Esophagus squamous epithelium (tissue), 5 donors: ENCODE measurements around the gene KLRB1. TPM values are rescaled to one million over a fixed set of nuclear protein-coding genes. Genes with fewer than 3 reads are reported as not detected.
"Not testable (repeated sequence)": the region's sequence is repeated elsewhere in the genome, so short reads cannot be mapped to it uniquely, and the experiment has no call there.

Experiments
- DNase-seq: peaks from one replicate; lab custom pipeline; 2025; lab: John Stamatoyannopoulos, UW
- H3K27ac ChIP-seq, 4 donors: fragments of 200-600 bp; sonication (generic); one replicate each; pipeline ENCODE4 v1.5.1; 2016 to 2019; ENCODE audit warnings: mild to moderate bottlenecking in 1 of 4
- H3K27me3 ChIP-seq, 4 donors: fragments of 200-600 bp; sonication (generic); 1 replicate in 3 of 4; 2 replicates in 1 of 4; pipeline versions ENCODE4 v1.5.1 to v1.6.0; 2017 to 2021; ENCODE audit warnings: antibody characterized with exemption in 1 of 4
- H3K36me3 ChIP-seq, 3 donors: fragments of 200-600 bp; sonication (generic); one replicate each; pipeline ENCODE4 v1.5.1; 2016 to 2019
- H3K4me1 ChIP-seq, 3 donors: fragments of 200-600 bp; sonication (generic); one replicate each; pipeline ENCODE4 v1.5.1; 2017 to 2019
- H3K4me3 ChIP-seq, 4 donors: fragments of 200-600 bp; sonication (generic); 1 replicate in 3 of 4; 2 replicates in 1 of 4; pipeline ENCODE4 v1.5.1; 2016 to 2019; ENCODE audit warnings: mild to moderate bottlenecking in 2 of 4, moderate library complexity in 1 of 4
- H3K9me3 ChIP-seq, 3 donors: fragments of 200-600 bp; sonication (generic); one replicate each; pipeline ENCODE4 v1.5.1; 2016 to 2019
- POLR2A ChIP-seq, 4 donors: fragments of 450-650 bp; IDR thresholded peaks; one replicate each; pipeline ENCODE4 v1.6.1; 2017; ENCODE audit warnings: antibody characterized with exemption in 4 of 4, mild to moderate bottlenecking in 4 of 4, moderate library complexity in 3 of 4
- WGBS, 2 donors: methylation state at CpG; one replicate each; pipeline ENCODE4 v1.1.5; 2018; 5-methylcytosine and 5-hydroxymethylcytosine counted together
- intact Hi-C: fragments of 100-400 bp; cut with DNase I; formaldehyde crosslinking; loops from one replicate; pipeline ENCODE4 v1.15.0; 2022
- total RNA-seq, 4 donors: library from RNA; depleted of rRNA; stranded (reverse); fragments of >200 nt; gene quantifications; one replicate each; pipeline ENCODE4 v1.1.0, GENCODE V29; 2016
- TF ChIP-seq, protein P1 (sequence below), 6 experiments: fragments of 450-650 bp in 4 of 6; fragments of 200-600 bp in 2 of 6; sonication (generic) in 2 of 6; IDR thresholded peaks; one replicate each; pipeline ENCODE4 v1.5.1; 2016 to 2019; ENCODE audit warnings: antibody characterized with exemption in 6 of 6, mild to moderate bottlenecking in 4 of 6, moderate library complexity in 4 of 6
- donor health status: DM: yes; HTN: yes; CAD: no.

KLRB1 gene
- total RNA-seq, 4 donors from 2014 or later = 0.70 to 2.7 (median 0.97) TPM; not detected in 1

DNA sequence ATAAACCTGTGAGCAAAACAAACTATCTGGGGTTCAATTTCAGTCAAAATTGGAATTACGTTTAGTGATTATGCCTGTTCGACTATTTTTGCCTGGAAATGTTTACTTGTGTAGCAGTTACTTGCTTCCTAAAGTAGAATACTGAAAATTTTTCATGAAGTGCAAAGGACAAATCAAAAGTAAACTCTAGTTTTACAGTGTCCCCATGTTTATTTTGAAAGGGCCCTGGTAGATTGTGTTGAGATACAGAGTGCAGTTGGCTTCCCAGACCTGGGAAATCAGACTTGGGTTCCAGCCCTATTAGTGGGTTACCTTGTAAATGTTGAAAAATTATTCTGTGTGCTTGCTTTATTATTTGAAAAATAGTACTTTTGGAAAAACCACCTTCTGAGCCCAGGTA lies 17.3 kb downstream of the KLRB1 start:
- Histone ChIP-seq H3K4me1 (no peaks in the 10 kb centered on the region), H3K36me3 (no peaks in the 10 kb centered on the region), H3K9me3 (no peaks in the 10 kb centered on the region), H3K4me3 (no peak overlapping the region), H3K27ac (no peak overlapping the region), H3K27me3 (no peaks in the 10 kb centered on the region)
- no peak for DNase-seq
- intact Hi-C loops = no loop called here
- 93 to 95% methylated on average over 2 of the region's 2 CpGs for WGBS, 2 donors
- no peak for TF ChIP-seq POLR2A (IDR thresholded peaks at IDR 0.05)
- TF ChIP-seq, protein P1, sequence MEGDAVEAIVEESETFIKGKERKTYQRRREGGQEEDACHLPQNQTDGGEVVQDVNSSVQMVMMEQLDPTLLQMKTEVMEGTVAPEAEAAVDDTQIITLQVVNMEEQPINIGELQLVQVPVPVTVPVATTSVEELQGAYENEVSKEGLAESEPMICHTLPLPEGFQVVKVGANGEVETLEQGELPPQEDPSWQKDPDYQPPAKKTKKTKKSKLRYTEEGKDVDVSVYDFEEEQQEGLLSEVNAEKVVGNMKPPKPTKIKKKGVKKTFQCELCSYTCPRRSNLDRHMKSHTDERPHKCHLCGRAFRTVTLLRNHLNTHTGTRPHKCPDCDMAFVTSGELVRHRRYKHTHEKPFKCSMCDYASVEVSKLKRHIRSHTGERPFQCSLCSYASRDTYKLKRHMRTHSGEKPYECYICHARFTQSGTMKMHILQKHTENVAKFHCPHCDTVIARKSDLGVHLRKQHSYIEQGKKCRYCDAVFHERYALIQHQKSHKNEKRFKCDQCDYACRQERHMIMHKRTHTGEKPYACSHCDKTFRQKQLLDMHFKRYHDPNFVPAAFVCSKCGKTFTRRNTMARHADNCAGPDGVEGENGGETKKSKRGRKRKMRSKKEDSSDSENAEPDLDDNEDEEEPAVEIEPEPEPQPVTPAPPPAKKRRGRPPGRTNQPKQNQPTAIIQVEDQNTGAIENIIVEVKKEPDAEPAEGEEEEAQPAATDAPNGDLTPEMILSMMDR (IDR thresholded peaks at IDR 0.05) = no peak

DNA sequence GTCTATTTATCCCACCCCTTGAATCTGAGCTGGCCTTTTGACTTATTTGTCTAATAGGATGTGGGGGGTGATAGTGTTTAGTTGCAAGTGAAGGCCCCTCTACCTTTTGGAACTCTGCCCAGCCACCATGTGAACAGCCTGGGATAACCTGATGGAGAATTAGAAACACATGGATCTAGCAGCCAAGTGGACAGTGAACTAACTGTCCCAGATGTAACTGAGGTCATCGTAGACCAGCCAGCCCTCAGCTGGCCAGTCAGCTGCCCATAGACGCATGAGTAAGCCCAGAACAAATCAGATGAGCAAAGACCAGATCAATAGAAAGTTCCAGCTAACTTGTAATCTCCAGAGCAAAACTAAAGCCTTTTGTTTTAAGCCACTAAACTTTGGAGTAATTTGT lies 19.0 kb downstream of the KLRB1 start:
- Histone ChIP-seq H3K4me1 (no peaks in the 10 kb centered on the region), H3K9me3 (no peaks in the 10 kb centered on the region), H3K27ac (no peak overlapping the region), H3K27me3 (no peaks in the 10 kb centered on the region), H3K4me3 (no peak overlapping the region), H3K36me3 (no peaks in the 10 kb centered on the region)
- intact Hi-C loops = no loop called here
- 71 to 95% methylated on average over 2 of the region's 2 CpGs for WGBS, 2 donors
- no peak for TF ChIP-seq POLR2A (IDR thresholded peaks at IDR 0.05)
- TF ChIP-seq, protein P1 (IDR thresholded peaks at IDR 0.05) = no peak
- DNase-seq = no peak

DNA sequence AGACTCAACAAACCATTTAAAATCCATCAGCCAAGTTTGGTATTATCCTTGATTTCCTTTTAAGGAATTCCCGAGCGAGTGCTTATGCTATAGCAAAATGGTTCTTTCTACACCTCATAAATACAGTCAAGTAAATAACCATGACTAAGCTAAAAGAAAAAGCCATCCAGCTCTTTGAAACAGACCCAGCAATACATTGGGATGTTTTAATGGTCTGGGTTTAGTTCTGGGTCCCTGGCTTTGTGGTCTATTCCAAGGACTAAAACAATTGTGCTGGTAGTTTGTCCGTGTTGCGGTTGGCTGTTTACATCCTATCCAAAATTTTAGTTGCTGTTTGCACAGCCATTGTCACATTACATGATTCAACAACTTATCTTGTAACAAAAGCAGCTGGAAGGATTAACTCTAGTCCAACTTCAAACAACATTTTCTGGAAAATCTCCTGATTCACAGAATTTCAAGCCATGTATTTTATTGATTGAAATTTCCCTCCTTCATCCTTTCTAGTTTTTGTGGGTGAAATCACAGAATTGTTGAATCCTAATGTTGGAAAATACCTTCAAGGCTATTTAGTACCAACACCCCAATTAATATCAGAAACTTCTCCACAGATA lies 19.6 kb downstream of the KLRB1 start:
- TF ChIP-seq, protein P1 (IDR thresholded peaks at IDR 0.05) = no peak
- TF ChIP-seq POLR2A (IDR thresholded peaks at IDR 0.05) = no peak
- Histone ChIP-seq H3K36me3 (no peaks in the 10 kb centered on the region), H3K9me3 (no peaks in the 10 kb centered on the region), H3K27me3 (no peaks in the 10 kb centered on the region), H3K4me3 (no peak overlapping the region), H3K4me1 (no peaks in the 10 kb centered on the region), H3K27ac (no peak overlapping the region)
- 77 to 79% methylated on average over 4 of the region's 4 CpGs for WGBS, 2 donors
- DNase-seq = no peak
- intact Hi-C loops = no loop called here

DNA sequence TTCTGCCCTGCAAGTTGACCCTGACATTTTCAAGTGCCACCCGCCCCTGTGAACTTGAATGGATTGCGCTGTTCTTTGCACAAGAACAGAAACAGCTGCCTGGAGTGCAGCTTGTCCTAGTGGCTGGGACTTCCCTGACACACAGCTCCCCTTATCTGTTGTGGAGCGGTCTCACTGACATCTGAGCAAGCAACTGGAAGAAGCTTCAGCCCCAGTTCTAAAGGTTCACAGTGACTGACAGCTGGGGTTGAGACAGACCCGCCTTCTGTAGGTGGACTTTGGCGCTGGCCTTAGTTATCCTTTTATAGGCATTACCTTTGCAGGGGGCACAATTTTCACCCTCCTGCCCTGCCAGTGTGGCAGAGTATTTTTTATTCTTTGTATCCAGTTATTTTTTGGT lies 30.0 kb downstream of the KLRB1 start:
- H3K27me3 ChIP-seq, H3K9me3 ChIP-seq, H3K4me3 ChIP-seq, H3K4me1 ChIP-seq, DNase-seq, H3K27ac ChIP-seq, intact Hi-C loops, H3K36me3 ChIP-seq: not testable (repeated sequence)
- no CpG with 5 or more reads among the region's 5 CpGs for WGBS, 2 donors

DNA sequence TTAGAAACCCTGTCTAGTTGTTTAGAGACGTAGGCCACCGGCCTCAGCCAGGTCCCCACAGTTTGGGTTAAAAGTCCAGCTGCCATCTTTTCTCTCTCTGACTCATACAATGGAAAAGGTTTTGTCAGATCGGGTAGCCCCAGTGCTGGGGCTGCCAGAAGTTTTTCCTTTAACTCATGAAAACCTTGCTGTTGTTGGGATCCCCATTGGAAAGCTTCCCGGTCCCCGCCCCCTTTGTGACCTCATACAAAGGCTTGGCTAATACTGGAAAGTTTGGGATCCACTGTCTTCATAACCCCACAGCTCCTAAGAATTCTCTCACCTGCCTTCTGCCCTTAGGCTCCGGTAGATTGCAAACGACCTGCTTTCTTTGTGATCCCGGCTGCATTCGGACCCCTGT lies 40.6 kb downstream of the KLRB1 start:
- DNase-seq, H3K36me3 ChIP-seq, H3K27me3 ChIP-seq, H3K4me1 ChIP-seq, intact Hi-C loops, H3K4me3 ChIP-seq, H3K27ac ChIP-seq, H3K9me3 ChIP-seq: not testable (repeated sequence)
- 100% methylated on average over 1 of the region's 9 CpGs; no CpG with 5 or more reads in 1 of the 2 donors for WGBS, 2 donors

DNA sequence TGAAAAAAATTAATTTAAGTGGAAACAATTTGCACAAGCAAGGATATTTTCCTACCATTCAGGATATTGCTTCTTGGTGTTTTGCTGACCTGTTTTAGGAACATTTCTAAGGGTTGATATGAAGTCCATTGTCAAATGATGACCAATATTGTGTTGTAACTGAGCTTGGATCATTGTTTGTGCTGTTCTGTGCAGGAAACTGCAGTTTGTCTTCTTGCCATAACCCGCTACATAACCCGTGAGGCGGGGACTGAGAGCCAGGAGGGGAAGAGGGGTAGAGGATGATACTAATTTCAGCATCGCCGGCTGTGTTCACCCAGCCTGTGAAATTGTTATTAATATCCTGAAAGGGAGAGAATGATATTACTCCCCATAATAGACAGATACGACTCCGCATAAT lies 41.6 kb downstream of the KLRB1 start:
- H3K27ac ChIP-seq, H3K27me3 ChIP-seq, DNase-seq, H3K36me3 ChIP-seq, H3K4me3 ChIP-seq, H3K9me3 ChIP-seq, H3K4me1 ChIP-seq, intact Hi-C loops: not testable (repeated sequence)
- WGBS, 2 donors = no CpG with 5 or more reads among the region's 7 CpGs

DNA sequence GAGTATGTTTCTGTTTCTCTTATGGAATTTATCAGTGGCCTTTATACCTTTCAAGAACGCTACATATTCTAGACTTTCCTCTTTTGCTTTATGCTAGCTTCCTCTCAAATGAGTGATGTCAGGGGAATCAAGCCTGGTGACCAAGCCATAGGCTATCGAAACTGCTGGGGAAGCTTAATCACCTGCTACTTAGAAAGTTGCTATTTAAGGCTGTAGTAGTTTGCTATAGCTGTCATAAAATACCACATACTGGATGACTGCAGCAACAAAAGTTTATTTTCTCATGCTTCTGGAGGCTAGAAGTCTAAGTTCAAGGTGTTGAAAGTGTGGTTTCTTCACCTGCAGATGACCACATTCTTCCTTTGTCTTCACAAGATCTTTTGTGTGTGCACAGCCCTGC lies 43.3 kb downstream of the KLRB1 start:
- WGBS, 2 donors = no CpG with 5 or more reads among the region's 2 CpGs
- H3K36me3 ChIP-seq, H3K4me1 ChIP-seq, H3K27ac ChIP-seq, H3K9me3 ChIP-seq, intact Hi-C loops, DNase-seq, H3K27me3 ChIP-seq, H3K4me3 ChIP-seq: not testable (repeated sequence)

DNA sequence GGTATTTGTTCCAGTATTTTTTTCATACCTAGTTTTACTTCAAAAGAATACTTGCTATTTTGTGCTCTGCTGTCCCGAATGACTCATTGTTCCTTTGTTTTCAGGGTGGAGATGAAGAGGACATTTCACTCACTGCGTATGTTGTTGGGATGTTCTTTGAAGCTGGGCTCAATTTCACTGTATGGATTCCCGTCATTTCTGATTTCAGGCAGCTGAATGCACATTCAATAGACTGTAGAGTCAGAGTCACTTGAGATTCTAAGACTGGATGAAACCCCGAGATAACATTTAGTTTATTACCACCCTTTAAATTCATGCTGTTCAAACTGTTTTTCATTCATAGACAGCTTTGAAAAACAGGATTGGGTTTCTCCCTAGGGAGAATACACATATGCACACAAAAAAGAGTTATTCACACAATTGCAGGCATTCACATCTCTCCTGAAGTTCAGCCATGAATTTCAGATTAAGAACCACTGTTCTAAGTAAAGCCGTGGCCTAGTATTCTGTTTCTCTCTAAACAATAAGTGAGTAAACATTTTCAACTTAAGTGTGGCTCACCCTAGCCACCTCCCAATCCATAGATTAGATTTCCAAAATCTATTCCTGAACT lies 44.8 kb downstream of the KLRB1 start:
- not testable (repeated sequence) for H3K27ac ChIP-seq
- WGBS, 2 donors = no CpG with 5 or more reads among the region's 5 CpGs

DNA sequence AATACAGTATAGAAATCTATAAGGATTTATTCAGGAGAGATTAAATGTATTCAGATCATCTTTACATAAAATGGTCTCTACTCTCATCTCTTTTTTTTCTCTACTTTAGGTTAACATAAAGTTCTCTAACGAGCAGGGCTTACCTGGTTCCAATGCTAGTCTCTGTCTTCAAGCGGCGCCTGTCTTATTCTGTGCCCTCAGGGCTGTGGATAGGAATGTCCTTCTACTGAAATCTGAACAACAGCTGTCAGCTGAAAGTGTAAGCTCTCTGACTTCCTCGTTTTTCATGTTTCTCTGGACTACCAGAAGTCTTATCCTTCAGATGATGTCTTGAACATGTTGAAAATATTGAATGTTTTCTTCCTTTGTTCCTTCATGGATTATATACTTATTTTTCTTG lies 62.2 kb downstream of the KLRB1 start:
- 62% methylated on average over 4 of the region's 4 CpGs; no CpG with 5 or more reads in 1 of the 2 donors for WGBS, 2 donors

More for the DNA sequence above, 44.8 kb downstream of the KLRB1 start:
- DNase-seq, H3K4me3 ChIP-seq, H3K36me3 ChIP-seq, intact Hi-C loops, H3K27me3 ChIP-seq, H3K9me3 ChIP-seq, H3K4me1 ChIP-seq: not testable (repeated sequence)

More for the DNA sequence above, 62.2 kb downstream of the KLRB1 start:
- H3K27me3 ChIP-seq, H3K4me3 ChIP-seq, DNase-seq, intact Hi-C loops, H3K36me3 ChIP-seq, H3K4me1 ChIP-seq, H3K9me3 ChIP-seq, H3K27ac ChIP-seq: not testable (repeated sequence)
